Nephron (organoid): Measurements from ENCODE around the gene CCNH.

ENCODE experiments used
- H3K27ac Mint-ChIP-seq, 3 experiments: 2 replicates each; pipeline ENCODE4 v1.8.0; 2020; ENCODE audit warnings: mixed read lengths in 3 of 3, mild to moderate bottlenecking in 2 of 3, moderate library complexity in 1 of 3
- H3K27me3 Mint-ChIP-seq: 2 replicates; pipeline ENCODE4 v1.8.0; 2021; ENCODE audit warnings: low read depth, mild to moderate bottlenecking, moderate library complexity, mixed read lengths
- H3K36me3 Mint-ChIP-seq: 2 replicates; pipeline ENCODE4 v1.8.0; 2020; ENCODE audit warnings: low read depth, mixed read lengths
- H3K4me1 Mint-ChIP-seq: 2 replicates; pipeline ENCODE4 v1.8.0; 2020; ENCODE audit warnings: mixed read lengths
- H3K4me3 Mint-ChIP-seq, 3 experiments: 2 replicates each; pipeline ENCODE4 v1.8.0; 2020; ENCODE audit warnings: mild to moderate bottlenecking in 3 of 3, mixed read lengths in 3 of 3, moderate library complexity in 2 of 3
- H3K9me3 Mint-ChIP-seq: 2 replicates; pipeline ENCODE4 v1.8.0; 2020; ENCODE audit warnings: mixed read lengths
- CTCF ChIP-seq, 3 experiments: fragments of 200-600 bp; sonication (generic); IDR thresholded peaks; one replicate each; pipeline ENCODE4 v1.5.0; 2021; ENCODE audit warnings: antibody characterized with exemption in 3 of 3; ENCODE audit not compliant: unreplicated experiment in 3 of 3

CCNH gene

GRCh38 chr5:87361031-87361445 lies 51.7 kb downstream of the CCNH start:
- Mint-ChIP-seq H3K4me1 (no peaks in the 10 kb centered on the region), H3K27me3 (no peaks in the 10 kb centered on the region), H3K27ac (no peak overlapping the region), H3K9me3 (peaks cover 3% of the 10 kb centered on the region), H3K4me3 (no peak overlapping the region), H3K36me3 (peaks cover 42% of the 10 kb centered on the region)
- TF ChIP-seq CTCF (IDR thresholded peaks at IDR 0.05; ENCODE audit: unreplicated experiment in 3 of 3), result no peak

- Mint-ChIP-seq H3K36me3 (peaks cover 50% of the 10 kb centered on the region), H3K4me3 (no peak overlapping the region), H3K4me1 (no peaks in the 10 kb centered on the region), H3K9me3 (peaks cover 3% of the 10 kb centered on the region), H3K27me3 (no peaks in the 10 kb centered on the region), H3K27ac (no peak overlapping the region)
- no peak for TF ChIP-seq CTCF (IDR thresholded peaks at IDR 0.05; ENCODE audit: unreplicated experiment in 3 of 3)
Observed at GRCh38 chr5:87360132-87360531, 52.6 kb downstream of the CCNH start.

DNA sequence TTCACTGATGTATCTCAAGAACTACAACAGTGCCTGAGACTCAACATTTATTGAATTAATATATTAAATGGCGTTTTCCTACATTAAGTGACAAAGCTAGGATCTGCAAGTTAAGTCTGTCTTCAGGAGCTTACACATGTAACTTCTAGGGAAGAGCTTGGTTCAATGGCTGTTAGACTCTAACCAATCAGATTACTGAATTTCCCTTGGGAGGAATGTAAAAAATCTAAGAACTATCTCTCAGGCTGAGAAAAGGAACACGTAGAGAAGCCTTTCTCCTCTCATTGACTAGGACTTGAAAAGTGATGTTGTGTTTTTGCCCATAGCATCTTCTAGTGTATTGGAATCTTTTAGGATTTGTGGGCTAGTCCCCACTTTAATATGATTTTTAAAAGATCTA lies 53.6 kb downstream of the CCNH start:
- Mint-ChIP-seq H3K4me3 (no peak overlapping the region), H3K9me3 (peaks cover 8% of the 10 kb centered on the region), H3K27me3 (no peaks in the 10 kb centered on the region), H3K36me3 (peaks cover 52% of the 10 kb centered on the region), H3K4me1 (no peaks in the 10 kb centered on the region), H3K27ac (no peak overlapping the region)
- no peak for TF ChIP-seq CTCF (IDR thresholded peaks at IDR 0.05; ENCODE audit: unreplicated experiment in 3 of 3)

DNA sequence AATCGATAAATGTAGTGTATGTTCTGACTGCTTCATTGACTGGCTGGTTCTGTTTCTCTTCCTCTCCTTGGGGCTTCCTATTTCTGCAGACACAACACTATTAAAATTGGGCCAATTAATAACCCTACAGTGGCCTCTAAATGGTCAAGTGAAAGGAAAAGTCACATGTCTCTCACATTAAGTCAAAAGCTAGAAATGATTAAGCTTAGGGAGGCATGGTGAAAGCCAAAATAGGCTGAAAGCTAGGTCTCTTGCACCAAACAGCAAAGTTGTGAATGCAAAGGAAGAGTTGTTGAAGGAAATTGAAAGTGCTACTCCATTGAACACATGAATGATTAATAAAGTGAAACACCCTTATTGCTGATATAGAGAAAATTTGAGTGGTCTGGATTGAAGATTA lies 58.2 kb downstream of the CCNH start:
- Mint-ChIP-seq H3K36me3 (peaks cover 61% of the 10 kb centered on the region), H3K27me3 (no peaks in the 10 kb centered on the region)

GRCh38 chr5:87347841-87348240 lies 64.9 kb downstream of the CCNH start:
- Mint-ChIP-seq H3K36me3 (peaks cover 34% of the 10 kb centered on the region), H3K9me3 (no peaks in the 10 kb centered on the region), H3K4me1 (no peaks in the 10 kb centered on the region), H3K27me3 (no peaks in the 10 kb centered on the region), H3K4me3 (no peak overlapping the region), H3K27ac (no peak overlapping the region)
- TF ChIP-seq CTCF (IDR thresholded peaks at IDR 0.05; ENCODE audit: unreplicated experiment in 3 of 3), result no peak

More for the DNA sequence above, 58.2 kb downstream of the CCNH start:
- Mint-ChIP-seq H3K4me1 (no peaks in the 10 kb centered on the region), H3K9me3 (peaks cover 8% of the 10 kb centered on the region), H3K4me3 (no peak overlapping the region), H3K27ac (peak overlapping the region; percentile 57 to 90 (median 87))
- no peak for TF ChIP-seq CTCF (IDR thresholded peaks at IDR 0.05; ENCODE audit: unreplicated experiment in 3 of 3)

DNA sequence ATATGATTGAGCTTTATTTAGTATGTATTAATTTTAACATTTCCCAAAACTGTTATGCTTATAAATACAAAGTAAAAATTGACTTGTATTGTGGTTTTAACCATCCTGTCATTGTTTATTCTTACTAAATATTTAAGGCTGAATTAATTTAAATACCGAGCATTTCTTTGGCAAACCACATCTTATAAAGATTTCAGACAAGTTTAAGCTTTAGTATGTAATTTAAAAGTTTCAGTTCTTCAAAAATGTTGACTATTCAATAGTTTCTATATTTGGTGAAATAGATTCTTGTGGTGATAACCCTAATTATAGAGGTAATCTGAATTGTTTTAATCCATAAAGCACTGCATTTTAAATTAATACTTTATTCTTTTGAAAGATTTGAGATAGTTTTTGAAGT lies 65.5 kb downstream of the CCNH start:
- TF ChIP-seq CTCF (IDR thresholded peaks at IDR 0.05; ENCODE audit: unreplicated experiment in 3 of 3), result no peak
- H3K9me3 Mint-ChIP-seq, result no peaks in the 10 kb centered on the region
- H3K4me3 Mint-ChIP-seq, result no peak overlapping the region
- H3K27me3 Mint-ChIP-seq, result no peaks in the 10 kb centered on the region
- no peaks in the 10 kb centered on the region for H3K4me1 Mint-ChIP-seq
- H3K27ac Mint-ChIP-seq, result no peak overlapping the region
- H3K36me3 Mint-ChIP-seq, result peaks cover 35% of the 10 kb centered on the region
